ENCODE measurements around the gene LSP1. TPM values are rescaled to one million over a fixed set of nuclear protein-coding genes. Genes with fewer than 3 reads are reported as not detected.

Gene LSP1
- total and polyA plus RNA-seq, 8 donors = 2.4 to 26.8 (median 9.9) TPM

DNA sequence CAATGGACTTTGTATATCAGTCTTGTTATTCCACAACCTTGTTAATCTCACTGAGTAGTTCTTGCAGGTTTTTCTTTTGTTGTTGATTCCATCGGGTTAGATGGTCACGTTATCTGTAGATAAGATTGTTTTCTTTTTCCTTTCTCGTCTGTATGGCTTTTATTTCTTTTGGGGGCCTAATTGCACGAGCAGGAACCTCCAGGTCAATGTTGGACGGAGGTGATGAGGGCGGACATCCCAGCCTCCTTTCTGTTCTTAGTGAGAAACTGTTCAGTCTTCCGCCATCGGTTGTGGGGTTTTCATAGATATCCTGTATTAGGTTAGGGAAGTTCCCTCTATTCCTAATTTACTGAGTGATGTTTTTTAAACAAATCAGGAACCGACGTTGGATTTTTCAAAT, 43.6 kb downstream of the LSP1 start:
- FAIRE-seq = no peak

DNA sequence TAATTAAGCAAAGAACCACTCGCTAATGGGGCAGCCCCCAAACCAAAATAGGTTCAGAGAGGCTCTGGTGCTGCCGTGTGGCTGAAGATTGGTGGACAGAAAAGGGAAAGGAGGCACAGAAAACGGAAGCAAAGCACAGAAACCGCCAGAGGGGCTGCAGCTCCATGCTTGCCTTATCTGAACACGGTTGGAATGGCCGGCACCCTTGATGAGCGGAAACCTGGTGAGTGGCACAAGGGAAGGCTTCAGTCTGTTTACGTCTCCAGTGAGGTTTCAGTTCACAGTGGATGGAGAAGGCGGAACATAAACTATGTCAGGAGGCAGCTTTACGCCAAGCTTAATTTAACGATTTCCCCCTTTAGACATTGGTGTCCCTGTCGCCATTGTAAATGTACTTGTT, 44.0 kb downstream of the LSP1 start:
- intact Hi-C loops (cut with DNase I) = loop anchor here in 2 of 3 donors (10.0 kb wide), 1 partner anchor 48 kb away; the partner anchor contains the start of gene MRPL23 (in 2 of the 2)
- ATAC-seq = peak in 1 of 4 donors; percentile 50
- 89% methylated on average over 12 of the region's 12 CpGs for WGBS, 2 donors
- no peak for DNase-seq
- no peaks in the 10 kb centered on the region for H3K9me3 ChIP-seq
- no peak overlapping the region for H3K27ac ChIP-seq
- H3K36me3 ChIP-seq = no peaks in the 10 kb centered on the region
- no peaks in the 10 kb centered on the region for H3K27me3 ChIP-seq
- no peak for FAIRE-seq
- H3K4me1 ChIP-seq = peaks cover 0 to 9% (median 0%) of the 10 kb centered on the region in 3 donors
- TF ChIP-seq, protein P1, sequence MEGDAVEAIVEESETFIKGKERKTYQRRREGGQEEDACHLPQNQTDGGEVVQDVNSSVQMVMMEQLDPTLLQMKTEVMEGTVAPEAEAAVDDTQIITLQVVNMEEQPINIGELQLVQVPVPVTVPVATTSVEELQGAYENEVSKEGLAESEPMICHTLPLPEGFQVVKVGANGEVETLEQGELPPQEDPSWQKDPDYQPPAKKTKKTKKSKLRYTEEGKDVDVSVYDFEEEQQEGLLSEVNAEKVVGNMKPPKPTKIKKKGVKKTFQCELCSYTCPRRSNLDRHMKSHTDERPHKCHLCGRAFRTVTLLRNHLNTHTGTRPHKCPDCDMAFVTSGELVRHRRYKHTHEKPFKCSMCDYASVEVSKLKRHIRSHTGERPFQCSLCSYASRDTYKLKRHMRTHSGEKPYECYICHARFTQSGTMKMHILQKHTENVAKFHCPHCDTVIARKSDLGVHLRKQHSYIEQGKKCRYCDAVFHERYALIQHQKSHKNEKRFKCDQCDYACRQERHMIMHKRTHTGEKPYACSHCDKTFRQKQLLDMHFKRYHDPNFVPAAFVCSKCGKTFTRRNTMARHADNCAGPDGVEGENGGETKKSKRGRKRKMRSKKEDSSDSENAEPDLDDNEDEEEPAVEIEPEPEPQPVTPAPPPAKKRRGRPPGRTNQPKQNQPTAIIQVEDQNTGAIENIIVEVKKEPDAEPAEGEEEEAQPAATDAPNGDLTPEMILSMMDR (IDR thresholded peaks at IDR 0.05) = no peak
- no peak overlapping the region for H3K4me3 ChIP-seq

More for the DNA sequence above, 43.6 kb downstream of the LSP1 start:
- no peaks in the 10 kb centered on the region for H3K9me3 ChIP-seq
- no peaks in the 10 kb centered on the region for H3K27me3 ChIP-seq
- no peak overlapping the region for H3K4me3 ChIP-seq
- no peak overlapping the region for H3K27ac ChIP-seq
- H3K36me3 ChIP-seq = no peaks in the 10 kb centered on the region
- ATAC-seq (no peak), DNase-seq (no peak)
- 66 to 68% methylated on average over 10 of the region's 10 CpGs for WGBS, 2 donors
- peaks cover 0 to 9% (median 0%) of the 10 kb centered on the region in 3 donors for H3K4me1 ChIP-seq
- TF ChIP-seq, protein P1 (IDR thresholded peaks at IDR 0.05) = no peak
- intact Hi-C loops (cut with DNase I) = loop anchor here in 2 of 3 donors (10.0 kb wide), 1 partner anchor 48 kb away; the partner anchor contains the start of gene MRPL23 (in 2 of the 2)

GRCh38 chr11:1899090-1899489, 46.2 kb downstream of the LSP1 start:
- no peaks in the 10 kb centered on the region for H3K9me3 ChIP-seq
- peak in 3 of 4 donors; percentile 50 to 80 (median 72) for ATAC-seq
- no peak overlapping the region for H3K4me3 ChIP-seq
- H3K36me3 ChIP-seq = no peaks in the 10 kb centered on the region
- WGBS, 2 donors = 21 to 40% methylated on average over 4 of the region's 4 CpGs
- peaks cover 0 to 9% (median 0%) of the 10 kb centered on the region in 3 donors for H3K4me1 ChIP-seq
- TF ChIP-seq, protein P1 (IDR thresholded peaks at IDR 0.05) = no peak
- intact Hi-C loops (cut with DNase I) = loop anchor here in 2 of 3 donors (10.0 kb wide), 1 partner anchor 46 kb away; the partner anchor contains the start of gene MRPL23 (in 2 of the 2)
- no peak for FAIRE-seq
- DNase-seq = no peak
- no peak overlapping the region for H3K27ac ChIP-seq
- no peaks in the 10 kb centered on the region for H3K27me3 ChIP-seq

DNA sequence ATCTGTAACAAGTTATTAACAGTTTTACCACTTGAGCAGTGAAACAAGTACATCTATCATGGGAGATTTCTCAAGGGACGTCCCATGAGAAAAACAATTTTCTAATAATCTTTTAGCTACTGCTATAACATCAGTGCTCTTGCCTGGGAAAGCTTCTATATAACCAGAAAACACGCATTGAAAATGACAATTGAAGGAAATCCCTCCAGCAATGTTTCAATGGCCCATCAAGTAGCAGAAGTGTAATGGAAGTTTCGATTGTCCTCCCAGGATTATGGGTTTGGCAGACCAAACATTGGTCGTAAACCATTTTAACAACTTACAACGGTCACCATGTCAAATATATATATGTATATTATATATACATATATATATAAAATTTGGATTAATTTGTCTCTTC, 46.8 kb downstream of the LSP1 start:
- DNase-seq = no peak
- no peaks in the 10 kb centered on the region for H3K36me3 ChIP-seq
- no peak overlapping the region for H3K4me3 ChIP-seq
- no peaks in the 10 kb centered on the region for H3K9me3 ChIP-seq
- H3K4me1 ChIP-seq = peaks cover 0 to 9% (median 0%) of the 10 kb centered on the region in 3 donors
- no peak overlapping the region for H3K27ac ChIP-seq
- no peak for FAIRE-seq
- TF ChIP-seq, protein P1 (IDR thresholded peaks at IDR 0.05) = no peak
- WGBS, 2 donors = 93 to 97% methylated on average over 5 of the region's 5 CpGs
- ATAC-seq = no peak
- H3K27me3 ChIP-seq = no peaks in the 10 kb centered on the region
- intact Hi-C loops (cut with DNase I) = loop anchor here in 2 of 3 donors (10.0 kb wide), 1 partner anchor 45 kb away; the partner anchor contains the start of gene MRPL23 (in 2 of the 2)

DNA sequence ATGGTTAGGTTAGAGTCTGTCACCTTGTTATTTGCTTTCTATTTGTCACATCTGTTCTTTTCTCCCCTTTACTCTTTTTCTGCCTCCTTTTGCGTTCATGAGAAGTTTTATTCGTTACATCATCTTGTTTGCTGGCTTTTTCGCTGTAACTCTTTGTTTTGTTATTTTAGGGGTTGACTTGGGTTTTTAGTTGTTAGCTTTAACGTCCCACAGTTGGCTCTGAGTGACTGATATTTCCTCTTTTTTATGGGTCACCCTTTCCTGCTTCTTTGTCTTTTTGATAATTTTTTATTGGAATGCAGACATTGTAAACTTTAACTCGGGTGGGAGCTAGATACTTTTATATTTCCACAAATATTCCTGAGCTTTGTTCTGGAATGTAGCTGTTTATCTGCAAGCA, 53.3 kb downstream of the LSP1 start:
- 49 to 61% methylated on average over 5 of the region's 5 CpGs for WGBS, 2 donors
- Histone ChIP-seq H3K4me3 (no peak overlapping the region), H3K9me3 (no peaks in the 10 kb centered on the region), H3K27ac (no peak overlapping the region), H3K27me3 (no peaks in the 10 kb centered on the region), H3K4me1 (no peaks in the 10 kb centered on the region), H3K36me3 (no peaks in the 10 kb centered on the region)
- TF ChIP-seq, protein P1 (IDR thresholded peaks at IDR 0.05) = no peak
- no peak for FAIRE-seq
- no peak for DNase-seq
- intact Hi-C loops (cut with DNase I) = no loop called here
- ATAC-seq = no peak
